Fibroblast of lung (primary cell): ENCODE results near the gene TMX4. TPM values are rescaled to one million over a fixed set of nuclear protein-coding genes. Genes with fewer than 3 reads are reported as not detected.

Experiments used
- DNase-seq, 2 donors: peaks; one replicate each; pipeline versions ENCODE4 v3.0.0 to v3.0.0-alpha.2; 2010; ENCODE audit warnings: low read depth in 2 of 2
- H2AFZ ChIP-seq: 2 replicates; pipeline ENCODE4 v1.5.1; 2012; ENCODE audit warnings: low read length, control low read depth, inconsistent platforms
- H3K27ac ChIP-seq: 2 replicates; pipeline ENCODE4 v1.5.1; 2011; ENCODE audit warnings: low read length, control low read depth; ENCODE audit not compliant: insufficient read depth
- H3K27me3 ChIP-seq: 2 replicates; pipeline ENCODE4 v1.5.1; 2011; ENCODE audit warnings: mild to moderate bottlenecking, low read length; ENCODE audit not compliant: control insufficient read depth, insufficient read depth
- H3K36me3 ChIP-seq: 2 replicates; pipeline ENCODE4 v1.5.1; 2011; ENCODE audit warnings: low read length; ENCODE audit not compliant: control insufficient read depth, insufficient read depth
- H3K4me1 ChIP-seq: 2 replicates; pipeline ENCODE4 v1.5.1; 2011; ENCODE audit warnings: low read length; ENCODE audit not compliant: control insufficient read depth, insufficient read depth; ENCODE audit errors: extremely low read depth
- H3K4me2 ChIP-seq: 2 replicates; pipeline ENCODE4 v1.5.1; 2011; ENCODE audit warnings: low read length, control low read depth; ENCODE audit not compliant: insufficient read depth; ENCODE audit errors: extremely low read depth
- H3K4me3 ChIP-seq, 4 experiments: fragments of 200-600 bp in 1 of 4; sonication (generic) in 1 of 4; replicated peaks in 1 of 4; 2 replicates each; pipeline ENCODE4 v1.5.1; 2011 to 2016; ENCODE audit warnings: low read length in 4 of 4, low read depth in 3 of 4, mild to moderate bottlenecking in 3 of 4, control low read depth in 2 of 4, inconsistent platforms in 1 of 4, mixed read lengths in 1 of 4; ENCODE audit not compliant: insufficient read depth in 1 of 4; ENCODE audit errors: control extremely low read depth in 1 of 4
- H3K79me2 ChIP-seq: 2 replicates; pipeline ENCODE4 v1.5.1; 2012; ENCODE audit warnings: mild to moderate bottlenecking, low read length, inconsistent platforms; ENCODE audit not compliant: control insufficient read depth, insufficient read depth
- H3K9ac ChIP-seq: 2 replicates; pipeline ENCODE4 v1.5.1; 2011; ENCODE audit warnings: mild to moderate bottlenecking, low read length, control low read depth; ENCODE audit not compliant: insufficient read depth
- H3K9me3 ChIP-seq: 2 replicates; pipeline ENCODE4 v1.5.1; 2012; ENCODE audit warnings: low read depth, low read length; ENCODE audit not compliant: control insufficient read depth, insufficient read depth
- H4K20me1 ChIP-seq: 2 replicates; pipeline ENCODE4 v1.5.1; 2011; ENCODE audit warnings: low read length; ENCODE audit not compliant: control insufficient read depth, insufficient read depth; ENCODE audit errors: extremely low read depth
- EZH2 ChIP-seq: IDR thresholded peaks from 2 replicates; pipeline ENCODE4 v1.5.1; 2012; ENCODE audit warnings: low read length, control low read depth, mild to moderate bottlenecking; ENCODE audit errors: missing control alignments
- polyA plus RNA-seq, 2 donors: library from polyadenylated mRNA; depleted of rRNA in 1 of 2; stranded (reverse) in 1 of 2; unstranded in 1 of 2; fragments of >200 nt; gene quantifications; 2 replicates each; pipeline ENCODE4 v1.2.1, GENCODE V29; 2011 to 2012; ENCODE audit warnings: missing spikeins in 1 of 2
- total RNA-seq: library from RNA; depleted of rRNA; stranded (reverse); fragments of >200 nt; gene quantifications from 2 replicates; pipeline ENCODE4 v1.2.1, GENCODE V29; 2014
- TF ChIP-seq, protein P1 (sequence below), 2 donors: IDR thresholded peaks in 1 of 2; conservative IDR thresholded peaks in 1 of 2; 1 replicate in 1 of 2; 2 replicates in 1 of 2; pipeline ENCODE4 v1.5.1; 2011 to 2012; ENCODE audit warnings: low read length in 2 of 2, control low read depth in 1 of 2, inconsistent platforms in 1 of 2, low read depth in 1 of 2, mild to moderate bottlenecking in 1 of 2

TMX4 gene
- total and polyA plus RNA-seq, 2 donors (not counting 1 experiment from before 2014, with no cell fraction given): 20.5 to 21.2 TPM

DNA sequence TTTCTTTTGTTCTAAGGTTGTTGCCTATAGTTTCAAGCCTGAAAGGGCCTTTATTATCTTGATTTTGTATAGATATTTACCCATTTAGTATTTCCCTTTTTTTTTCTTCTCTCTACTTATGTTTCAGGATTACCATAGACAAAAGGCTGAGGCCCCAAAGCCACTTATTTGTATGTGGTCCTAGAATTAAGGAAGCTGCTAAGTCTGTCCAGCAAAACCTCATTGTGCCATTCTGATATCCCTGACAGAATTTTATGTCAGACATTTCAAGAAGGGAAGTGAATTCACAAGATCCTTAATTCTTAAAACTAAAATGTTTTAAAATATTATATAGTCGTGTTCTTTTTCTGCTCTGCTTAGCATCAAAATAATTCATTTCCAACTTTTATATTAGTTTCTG is 86.2 kb downstream of the TMX4 start:
- Histone ChIP-seq H2AFZ (no peak overlapping the region), H3K4me1 (no peaks in the 10 kb centered on the region), H3K36me3 (no peaks in the 10 kb centered on the region), H3K4me3 (no peak overlapping the region), H3K27me3 (no peaks in the 10 kb centered on the region), H3K79me2 (no peaks in the 10 kb centered on the region), H3K4me2 (no peak overlapping the region), H4K20me1 (no peaks in the 10 kb centered on the region), H3K9ac (no peak overlapping the region), H3K27ac (no peak overlapping the region), H3K9me3 (no peaks in the 10 kb centered on the region)
- DNase-seq: no peak
- TF ChIP-seq, protein P1, sequence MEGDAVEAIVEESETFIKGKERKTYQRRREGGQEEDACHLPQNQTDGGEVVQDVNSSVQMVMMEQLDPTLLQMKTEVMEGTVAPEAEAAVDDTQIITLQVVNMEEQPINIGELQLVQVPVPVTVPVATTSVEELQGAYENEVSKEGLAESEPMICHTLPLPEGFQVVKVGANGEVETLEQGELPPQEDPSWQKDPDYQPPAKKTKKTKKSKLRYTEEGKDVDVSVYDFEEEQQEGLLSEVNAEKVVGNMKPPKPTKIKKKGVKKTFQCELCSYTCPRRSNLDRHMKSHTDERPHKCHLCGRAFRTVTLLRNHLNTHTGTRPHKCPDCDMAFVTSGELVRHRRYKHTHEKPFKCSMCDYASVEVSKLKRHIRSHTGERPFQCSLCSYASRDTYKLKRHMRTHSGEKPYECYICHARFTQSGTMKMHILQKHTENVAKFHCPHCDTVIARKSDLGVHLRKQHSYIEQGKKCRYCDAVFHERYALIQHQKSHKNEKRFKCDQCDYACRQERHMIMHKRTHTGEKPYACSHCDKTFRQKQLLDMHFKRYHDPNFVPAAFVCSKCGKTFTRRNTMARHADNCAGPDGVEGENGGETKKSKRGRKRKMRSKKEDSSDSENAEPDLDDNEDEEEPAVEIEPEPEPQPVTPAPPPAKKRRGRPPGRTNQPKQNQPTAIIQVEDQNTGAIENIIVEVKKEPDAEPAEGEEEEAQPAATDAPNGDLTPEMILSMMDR (conservative IDR thresholded peaks at IDR 0.05 in 1 of 2, IDR thresholded peaks at IDR 0.05 in 1 of 2; ENCODE audit: low read depth in 1 of 2, low read length in 2 of 2): no peak
- TF ChIP-seq EZH2: no peak

DNA sequence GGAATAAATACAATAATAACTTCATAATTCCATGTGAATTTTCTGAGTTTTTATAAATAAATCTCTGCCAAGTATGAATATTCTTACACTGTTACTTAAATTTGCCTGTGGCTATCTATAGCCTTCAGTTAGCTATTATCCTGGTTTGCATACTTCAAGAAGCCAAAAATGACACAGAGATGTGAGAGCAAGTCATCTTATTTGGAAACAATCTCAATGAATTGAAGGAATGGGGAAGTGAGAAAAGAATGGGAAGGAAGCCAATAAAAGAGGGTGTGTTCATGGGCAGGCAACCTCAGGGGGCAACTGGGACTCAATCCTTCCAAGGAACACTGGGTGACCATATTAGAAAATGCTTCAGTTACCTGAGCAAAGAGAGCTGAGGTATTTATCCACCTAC is 89.2 kb downstream of the TMX4 start:
- Histone ChIP-seq H4K20me1 (no peaks in the 10 kb centered on the region), H3K4me2 (no peak overlapping the region), H3K9ac (no peak overlapping the region), H3K79me2 (no peaks in the 10 kb centered on the region), H3K4me3 (no peak overlapping the region), H3K36me3 (no peaks in the 10 kb centered on the region), H3K9me3 (no peaks in the 10 kb centered on the region), H3K27me3 (no peaks in the 10 kb centered on the region), H3K4me1 (no peaks in the 10 kb centered on the region), H2AFZ (no peak overlapping the region), H3K27ac (no peak overlapping the region)
- no peak for TF ChIP-seq EZH2
- TF ChIP-seq, protein P1 (conservative IDR thresholded peaks at IDR 0.05 in 1 of 2, IDR thresholded peaks at IDR 0.05 in 1 of 2; ENCODE audit: low read depth in 1 of 2, low read length in 2 of 2): no peak
- DNase-seq: no peak

Other genes with a start within 250 kb of the TMX4 start
- not detected in 2 replicates for gene HAO1, start 79.3 kb downstream of the TMX4 start, total RNA-seq
- not detected in 2 replicates for gene HAO1, start 79.3 kb downstream of the TMX4 start, polyA plus RNA-seq
- 9.0 and 13.4 TPM in 2 replicates for gene PLCB1, start 112.5 kb upstream of the TMX4 start, total RNA-seq
- gene PLCB1, start 112.5 kb upstream of the TMX4 start, polyA plus RNA-seq: 14.5 and 23.3 TPM in 2 replicates